Cerebellar nuclear complex (tissue), 1 donor: ENCODE results near the gene RTEL1.

Experiments
- DNase-seq, 2 experiments: peaks; one replicate each; lab custom pipeline; 2025; lab: John Stamatoyannopoulos, UW

Gene RTEL1

DNA sequence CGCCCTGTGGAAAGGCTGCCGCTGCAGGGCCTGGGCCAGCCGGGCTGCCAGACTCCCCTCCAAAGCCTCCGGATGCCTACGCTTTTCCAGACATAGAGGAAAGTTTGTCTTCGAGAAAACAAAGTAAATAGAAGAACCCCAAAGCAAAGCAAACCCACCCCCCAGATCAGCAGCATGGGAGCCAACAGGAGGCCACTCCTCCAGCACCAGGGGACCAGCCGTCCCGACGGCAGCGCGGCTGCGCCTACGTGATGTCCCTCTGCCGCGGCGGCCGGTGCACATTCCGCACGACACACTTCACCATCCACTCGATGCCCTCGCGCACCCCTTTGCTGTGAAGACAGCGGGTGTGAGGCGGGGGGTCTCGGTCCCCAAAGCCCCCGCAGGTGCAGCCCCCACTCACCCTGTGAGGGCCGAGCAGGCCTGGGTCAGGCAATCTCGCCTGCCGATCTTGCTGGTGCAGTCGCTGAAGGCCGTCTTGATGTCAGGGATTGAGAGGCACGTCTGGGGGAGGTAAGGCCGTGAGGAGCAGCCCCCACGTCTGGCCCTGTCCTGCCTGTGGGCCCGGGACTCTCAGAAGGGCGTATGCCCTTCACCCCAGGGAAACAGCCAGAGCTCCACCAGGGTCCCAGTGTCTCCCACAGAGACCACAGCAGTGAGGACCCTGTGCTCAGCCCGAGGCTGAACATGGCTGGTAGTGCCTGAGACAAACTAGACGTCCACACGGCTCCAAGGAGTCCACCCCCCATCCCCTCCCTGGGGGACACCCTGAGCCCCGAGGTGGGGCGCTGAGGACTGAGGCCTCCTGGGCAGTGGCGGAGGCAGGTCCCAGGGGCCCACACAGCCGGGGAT is 42.3 kb downstream of the RTEL1 start:
- DNase-seq, result no peak

- no peak for DNase-seq
Observed at GRCh38 chr20:63701051-63701328, 42.9 kb downstream of the RTEL1 start.

GRCh38 chr20:63701329-63702035 is 43.4 kb downstream of the RTEL1 start:
- DNase-seq, result no peak

- DNase-seq, result no peak
Observed at GRCh38 chr20:63702036-63702665, 44.0 kb downstream of the RTEL1 start.

DNA sequence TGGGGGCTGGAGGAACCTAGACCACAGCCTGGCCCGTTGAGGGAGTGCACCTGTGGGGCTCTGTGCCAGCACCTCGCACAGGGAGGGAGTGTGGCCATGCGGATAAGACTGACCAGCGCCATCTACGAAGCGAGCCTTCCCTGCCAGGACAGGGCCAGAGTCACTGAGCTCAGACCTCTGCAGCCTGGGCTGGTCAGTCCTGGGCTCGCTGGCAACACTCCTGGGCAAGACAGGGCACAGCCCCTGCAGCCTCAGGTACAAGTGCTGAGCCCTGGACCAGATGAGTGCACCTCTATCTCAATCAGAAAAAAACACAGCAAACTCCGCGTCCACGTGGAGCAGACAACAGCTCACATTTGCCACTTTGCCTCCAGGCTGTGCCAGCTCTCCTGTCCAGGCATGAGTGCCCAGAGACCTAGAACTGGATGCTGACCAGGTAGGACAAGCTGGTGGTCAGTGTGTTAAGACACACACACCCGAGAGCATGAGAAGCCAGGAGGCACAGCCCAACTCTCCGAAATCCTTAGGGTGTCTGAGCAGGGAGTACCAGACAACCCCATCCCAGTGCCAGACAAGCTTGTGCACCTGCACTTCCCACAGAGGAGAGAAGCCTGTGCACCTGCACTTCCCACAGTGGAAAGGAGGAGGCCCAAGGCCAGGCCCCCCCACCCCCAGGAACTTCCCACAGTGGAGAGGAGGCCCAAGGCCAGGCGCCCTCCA is 44.8 kb downstream of the RTEL1 start:
- DNase-seq, result no peak

DNA sequence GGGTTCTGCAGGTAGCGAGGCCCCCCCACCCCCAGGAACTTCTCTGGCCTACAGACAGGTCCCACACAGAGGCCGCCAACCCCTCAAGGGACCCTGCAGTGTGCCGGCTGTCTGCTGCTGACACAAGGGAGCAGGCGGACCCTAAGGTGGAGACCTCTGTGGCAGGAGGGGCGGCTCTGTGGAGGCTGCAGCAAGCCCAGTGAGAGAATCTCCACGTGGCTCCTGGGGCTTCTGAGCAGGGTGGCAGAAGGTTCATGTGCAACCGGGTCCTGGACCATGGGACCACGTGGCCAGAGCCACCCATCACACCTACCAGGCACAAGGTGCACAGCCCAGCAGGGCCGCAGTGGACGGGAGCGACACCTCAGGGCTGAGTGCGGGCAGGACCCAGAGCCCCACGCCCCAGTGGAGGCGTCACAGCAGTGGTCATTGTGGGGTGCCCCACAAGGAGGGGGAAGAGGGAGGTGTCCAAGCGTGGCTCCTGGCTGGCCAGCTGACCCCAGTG is 45.4 kb downstream of the RTEL1 start:
- DNase-seq, result no peak

- no peak for DNase-seq
Observed at GRCh38 chr20:63703976-63704748, 46.0 kb downstream of the RTEL1 start.

GRCh38 chr20:63704749-63705117 is 46.6 kb downstream of the RTEL1 start:
- no peak for DNase-seq

- no peak for DNase-seq
Observed at GRCh38 chr20:63705232-63706026, 47.3 kb downstream of the RTEL1 start.

- no peak for DNase-seq
Observed at GRCh38 chr20:63706027-63706695, 48.0 kb downstream of the RTEL1 start.

- no peak for DNase-seq
Observed at GRCh38 chr20:63706852-63707557, 48.9 kb downstream of the RTEL1 start.

- peak in 1 of 2 experiments; percentile 15 for DNase-seq
Observed at GRCh38 chr20:63707558-63708300, 49.6 kb downstream of the RTEL1 start, which contains the start of the genes ARFRP1 and ZGPAT. Gene ARFRP1 (minus strand): TSS chr20:63707976. CDS start chr20:63707091, 885 bp downstream. Gene ZGPAT (plus strand): TSS chr20:63708039. CDS start chr20:63708581, 542 bp downstream.

DNA sequence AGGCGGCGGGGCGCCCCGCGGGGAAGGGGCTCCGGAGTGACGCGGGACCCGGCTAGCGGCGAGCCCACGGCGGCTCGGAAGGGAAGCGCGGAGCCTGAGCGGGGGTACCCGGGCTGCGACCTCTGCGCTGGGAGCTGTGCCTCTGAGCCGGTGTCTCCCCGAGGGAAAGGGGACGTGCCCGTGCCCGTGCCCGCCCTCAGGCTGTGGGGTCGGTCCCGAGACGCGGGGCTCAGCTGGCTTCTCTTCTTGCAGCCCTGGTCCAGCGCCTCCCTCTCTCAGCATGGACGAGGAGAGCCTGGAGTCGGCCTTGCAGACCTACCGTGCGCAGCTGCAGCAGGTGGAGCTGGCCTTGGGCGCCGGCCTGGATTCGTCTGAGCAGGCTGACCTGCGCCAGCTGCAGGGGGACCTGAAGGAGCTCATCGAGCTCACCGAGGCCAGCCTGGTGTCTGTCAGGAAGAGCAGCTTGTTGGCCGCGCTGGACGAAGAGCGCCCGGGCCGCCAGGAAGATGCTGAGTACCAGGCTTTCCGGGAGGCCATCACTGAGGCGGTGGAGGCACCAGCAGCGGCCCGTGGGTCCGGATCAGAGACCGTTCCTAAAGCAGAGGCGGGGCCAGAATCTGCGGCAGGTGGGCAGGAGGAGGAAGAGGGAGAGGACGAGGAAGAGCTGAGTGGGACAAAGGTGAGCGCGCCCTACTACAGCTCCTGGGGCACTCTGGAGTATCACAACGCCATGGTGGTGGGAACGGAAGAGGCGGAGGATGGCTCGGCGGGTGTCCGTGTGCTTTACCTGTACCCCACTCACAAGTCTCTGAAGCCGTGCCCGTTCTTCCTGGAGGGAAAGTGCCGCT is 50.4 kb downstream of the RTEL1 start:
- DNase-seq, result no peak

GRCh38 chr20:63709149-63709527 is 51.0 kb downstream of the RTEL1 start:
- no peak for DNase-seq

DNA sequence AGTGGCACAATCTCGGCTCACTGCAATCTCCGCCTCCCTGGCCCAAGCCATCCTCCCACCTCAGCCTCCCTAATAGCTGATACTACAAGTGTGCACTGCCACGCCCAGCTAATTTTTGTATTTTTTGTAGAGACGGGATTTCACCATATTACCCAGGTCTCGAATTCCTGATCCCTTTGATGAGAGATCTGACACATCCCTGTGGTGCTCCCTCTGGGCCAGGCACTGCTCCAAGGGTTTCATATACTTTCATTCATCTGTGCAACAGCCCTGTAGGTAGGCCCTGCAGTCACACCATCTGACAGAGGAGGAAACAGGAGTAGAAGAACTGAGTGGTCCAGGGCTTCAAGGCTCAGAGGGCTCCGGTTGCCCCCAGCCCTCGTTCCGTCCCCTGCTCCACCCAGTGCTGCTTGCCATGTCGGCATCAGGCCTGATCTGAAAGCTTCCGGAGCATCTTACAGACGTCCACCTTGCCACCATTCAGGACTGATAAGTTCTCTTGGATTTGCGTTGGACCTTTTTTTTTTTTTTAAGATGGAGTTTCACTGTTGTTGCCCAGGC is 53.1 kb downstream of the RTEL1 start:
- DNase-seq, result no peak

GRCh38 chr20:63712191-63712590 is 54.1 kb downstream of the RTEL1 start:
- DNase-seq, result no peak

GRCh38 chr20:63714858-63715257 is 56.7 kb downstream of the RTEL1 start:
- no peak for DNase-seq
